ENCODE results near the gene CAPN13.

The CAPN13 gene

GRCh38 chr2:30733876-30734520 lies 73.2 kb downstream of the CAPN13 start:
- TF ChIP-seq CTCF (IDR thresholded peaks at IDR 0.05; ENCODE audit: control insufficient read depth, extremely low read depth, insufficient read depth): no peak
- no peak for DNase-seq (ENCODE audit: low read depth)
- H3K4me3 ChIP-seq (ENCODE audit: low read depth, low read length): no peak overlapping the region

- no peak for DNase-seq (ENCODE audit: low read depth)
- H3K4me3 ChIP-seq (ENCODE audit: low read depth, low read length): no peak overlapping the region
- TF ChIP-seq CTCF (IDR thresholded peaks at IDR 0.05; ENCODE audit: control insufficient read depth, extremely low read depth, insufficient read depth): no peak
These were observed 74.4 kb downstream of the CAPN13 start for GRCh38 chr2:30732876-30733275.

- DNase-seq (ENCODE audit: low read depth): no peak
- no peak for TF ChIP-seq CTCF (IDR thresholded peaks at IDR 0.05; ENCODE audit: control insufficient read depth, extremely low read depth, insufficient read depth)
- no peak overlapping the region for H3K4me3 ChIP-seq (ENCODE audit: low read depth, low read length)
These were observed 74.9 kb downstream of the CAPN13 start for GRCh38 chr2:30732376-30732775.

GRCh38 chr2:30731706-30732105 lies 75.5 kb downstream of the CAPN13 start:
- H3K4me3 ChIP-seq (ENCODE audit: low read depth, low read length): no peak overlapping the region
- DNase-seq (ENCODE audit: low read depth): no peak
- TF ChIP-seq CTCF (IDR thresholded peaks at IDR 0.05; ENCODE audit: control insufficient read depth, extremely low read depth, insufficient read depth): no peak

- DNase-seq (ENCODE audit: low read depth): no peak
- TF ChIP-seq CTCF (IDR thresholded peaks at IDR 0.05; ENCODE audit: control insufficient read depth, extremely low read depth, insufficient read depth): no peak
These were observed 76.3 kb downstream of the CAPN13 start for GRCh38 chr2:30730736-30731647.

GRCh38 chr2:30729031-30729430 lies 78.2 kb downstream of the CAPN13 start:
- no peak overlapping the region for H3K4me3 ChIP-seq (ENCODE audit: low read depth, low read length)
- no peak for TF ChIP-seq CTCF (IDR thresholded peaks at IDR 0.05; ENCODE audit: control insufficient read depth, extremely low read depth, insufficient read depth)
- no peak for DNase-seq (ENCODE audit: low read depth)

More at GRCh38 chr2:30730736-30731647, 76.3 kb downstream of the CAPN13 start:
- H3K4me3 ChIP-seq (ENCODE audit: low read depth, low read length): no peak overlapping the region
